SK-N-MC (cell line): ENCODE measurements around the gene AGAP3.
A peak's percentile ranks its signal among the peaks of the same experiment; 100 is the strongest.

Source experiments
- DNase-seq: peaks from one replicate; pipeline ENCODE4 v3.0.0-alpha.2; 2011; ENCODE audit warnings: low read depth, low spot score
- H3K27ac ChIP-seq: fragments of 200-600 bp; sonication (generic); 2 replicates; pipeline ENCODE4 v1.5.1; 2016; ENCODE audit warnings: mixed run types
- H3K36me3 ChIP-seq: fragments of 200-600 bp; sonication (generic); 2 replicates; pipeline ENCODE4 v1.6.1; 2017; ENCODE audit warnings: antibody characterized with exemption, low read length, mixed read lengths; ENCODE audit not compliant: insufficient read depth
- H3K4me3 ChIP-seq: fragments of 200-600 bp; sonication (generic); 2 replicates; pipeline ENCODE4 v1.5.1; 2016
- H3K9ac ChIP-seq: fragments of 200-600 bp; sonication (generic); 2 replicates; pipeline ENCODE4 v1.8.0; 2017; ENCODE audit warnings: mixed run types, mixed read lengths; ENCODE audit not compliant: insufficient read length
- H3K9me3 ChIP-seq: fragments of 200-600 bp; sonication (generic); 2 replicates; pipeline ENCODE4 v1.6.1; 2017; ENCODE audit warnings: low read depth, mild to moderate bottlenecking, antibody characterized with exemption, low read length, moderate library complexity, mixed read lengths
- EZH2 ChIP-seq: fragments of 200-600 bp; sonication (generic); IDR thresholded peaks from one replicate; pipeline ENCODE4 v1.6.1; 2017; ENCODE audit warnings: antibody characterized with exemption
- FOXP2 ChIP-seq: optimal IDR thresholded peaks from 2 replicates; pipeline ENCODE3; 2011; ENCODE audit warnings: mild to moderate bottlenecking, moderate library complexity; ENCODE audit not compliant: insufficient read depth; ENCODE audit errors: extremely low read length, control extremely low read depth
- POLR2AphosphoS5 ChIP-seq: IDR thresholded peaks from 2 replicates; pipeline ENCODE4 v1.6.1; 2012; ENCODE audit warnings: mild to moderate bottlenecking, low read depth, low read length, borderline replicate concordance

Gene AGAP3

GRCh38 chr7:151045967-151046366, 40.3 kb upstream of the AGAP3 start:
- Histone ChIP-seq H3K36me3 (no peaks in the 10 kb centered on the region), H3K9ac (no peak overlapping the region), H3K27ac (no peak overlapping the region), H3K9me3 (no peaks in the 10 kb centered on the region), H3K4me3 (no peak overlapping the region)
- no peak for TF ChIP-seq POLR2AphosphoS5
- TF ChIP-seq EZH2, result no peak
- TF ChIP-seq FOXP2, result no peak
- no peak for DNase-seq

DNA sequence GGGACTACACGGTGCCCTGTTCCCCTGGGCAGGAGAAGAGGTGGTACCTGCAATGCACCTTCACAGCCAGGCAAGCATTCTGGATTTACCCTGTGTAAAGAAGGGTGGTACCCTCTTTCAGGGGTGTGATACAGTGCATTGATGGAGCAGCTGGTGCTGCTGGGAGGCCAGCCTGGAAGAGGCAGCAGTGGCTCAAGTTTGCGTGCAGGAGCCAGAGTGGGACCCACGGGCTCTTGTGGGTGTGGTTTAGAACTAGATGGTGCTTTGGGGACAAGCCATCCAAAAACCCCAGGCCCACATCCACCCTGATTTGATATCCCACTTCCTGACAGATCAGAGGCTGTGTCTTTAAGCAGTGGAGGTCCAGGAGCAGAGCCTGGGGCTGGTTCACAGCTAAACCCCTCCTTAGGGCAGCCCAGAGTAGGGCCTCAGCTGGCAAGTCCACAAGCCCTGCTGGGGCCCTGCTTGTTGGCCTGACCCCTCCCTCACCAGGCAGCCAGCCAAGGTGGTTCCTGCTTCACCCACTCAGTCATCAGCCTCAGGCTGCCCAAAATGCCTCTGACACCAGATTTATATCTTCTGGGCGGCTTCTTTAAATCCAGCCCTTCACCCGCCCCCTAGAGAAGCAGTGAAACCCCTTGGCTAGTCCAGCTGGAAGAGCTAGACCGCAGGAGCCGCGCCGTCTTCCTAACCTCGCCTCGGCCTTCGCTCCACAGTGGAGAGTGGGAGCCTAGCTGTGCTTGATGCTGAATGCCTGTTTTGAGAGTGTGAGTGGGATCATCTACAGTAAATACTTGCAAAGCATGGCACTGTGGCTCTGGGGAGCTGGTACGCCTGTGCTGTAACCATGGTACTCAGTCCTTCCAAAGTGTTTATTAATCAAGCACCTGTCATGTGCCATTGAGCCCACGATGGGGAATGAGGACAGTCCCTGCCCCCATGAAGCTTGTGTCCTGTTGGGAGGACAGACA, 39.4 kb upstream of the AGAP3 start:
- no peak overlapping the region for H3K9ac ChIP-seq
- no peak for DNase-seq
- TF ChIP-seq EZH2 (no peak), FOXP2 (no peak), POLR2AphosphoS5 (no peak; the same call in 1 of the 2 replicates)
- no peak overlapping the region for H3K4me3 ChIP-seq
- H3K27ac ChIP-seq, result no peak overlapping the region
- no peaks in the 10 kb centered on the region for H3K9me3 ChIP-seq
- no peaks in the 10 kb centered on the region for H3K36me3 ChIP-seq

- Histone ChIP-seq H3K4me3 (no peak within 1 kb of the TSS), H3K9ac (no peak within 1 kb of the TSS), H3K27ac (no peak within 1 kb of the TSS), H3K9me3 (no peaks in the 10 kb centered on the region), H3K36me3 (no peaks in the 10 kb centered on the region)
- no peak for DNase-seq
- TF ChIP-seq POLR2AphosphoS5 (no peak), FOXP2 (no peak), EZH2 (no peak)
Measured at GRCh38 chr7:151047976-151048815, 38.1 kb upstream of the AGAP3 start, which contains the start of gene ASIC3. Gene ASIC3, plus strand, starts transcription at chr7:151048531. Its CDS starts 355 bp downstream, at chr7:151048886.

DNA sequence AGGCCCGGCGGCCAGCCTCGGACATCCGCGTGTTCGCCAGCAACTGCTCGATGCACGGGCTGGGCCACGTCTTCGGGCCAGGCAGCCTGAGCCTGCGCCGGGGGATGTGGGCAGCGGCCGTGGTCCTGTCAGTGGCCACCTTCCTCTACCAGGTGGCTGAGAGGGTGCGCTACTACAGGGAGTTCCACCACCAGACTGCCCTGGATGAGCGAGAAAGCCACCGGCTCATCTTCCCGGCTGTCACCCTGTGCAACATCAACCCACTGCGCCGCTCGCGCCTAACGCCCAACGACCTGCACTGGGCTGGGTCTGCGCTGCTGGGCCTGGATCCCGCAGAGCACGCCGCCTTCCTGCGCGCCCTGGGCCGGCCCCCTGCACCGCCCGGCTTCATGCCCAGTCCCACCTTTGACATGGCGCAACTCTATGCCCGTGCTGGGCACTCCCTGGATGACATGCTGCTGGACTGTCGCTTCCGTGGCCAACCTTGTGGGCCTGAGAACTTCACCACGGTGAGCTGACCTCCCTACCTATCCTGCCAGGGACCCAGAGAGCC, 37.3 kb upstream of the AGAP3 start:
- no peak overlapping the region for H3K9ac ChIP-seq
- no peak overlapping the region for H3K4me3 ChIP-seq
- H3K9me3 ChIP-seq, result no peaks in the 10 kb centered on the region
- H3K36me3 ChIP-seq, result no peaks in the 10 kb centered on the region
- no peak overlapping the region for H3K27ac ChIP-seq
- no peak for TF ChIP-seq EZH2
- no peak for TF ChIP-seq FOXP2
- TF ChIP-seq POLR2AphosphoS5, result no peak
- DNase-seq, result no peak

- Histone ChIP-seq H3K27ac (no peak overlapping the region), H3K9me3 (no peaks in the 10 kb centered on the region), H3K9ac (no peak overlapping the region), H3K4me3 (peak overlapping the region; percentile 59), H3K36me3 (no peaks in the 10 kb centered on the region)
- no peak for DNase-seq
- TF ChIP-seq FOXP2 (peak; percentile 23), POLR2AphosphoS5 (no peak)
Measured at GRCh38 chr7:151051108-151051507, 35.2 kb upstream of the AGAP3 start.

- Histone ChIP-seq H3K4me3 (no peak overlapping the region), H3K27ac (no peak overlapping the region), H3K9me3 (no peaks in the 10 kb centered on the region), H3K36me3 (no peaks in the 10 kb centered on the region), H3K9ac (no peak overlapping the region)
- TF ChIP-seq EZH2 (no peak), FOXP2 (no peak), POLR2AphosphoS5 (no peak)
- no peak for DNase-seq
Measured at GRCh38 chr7:151053096-151053495, 33.2 kb upstream of the AGAP3 start.

DNA sequence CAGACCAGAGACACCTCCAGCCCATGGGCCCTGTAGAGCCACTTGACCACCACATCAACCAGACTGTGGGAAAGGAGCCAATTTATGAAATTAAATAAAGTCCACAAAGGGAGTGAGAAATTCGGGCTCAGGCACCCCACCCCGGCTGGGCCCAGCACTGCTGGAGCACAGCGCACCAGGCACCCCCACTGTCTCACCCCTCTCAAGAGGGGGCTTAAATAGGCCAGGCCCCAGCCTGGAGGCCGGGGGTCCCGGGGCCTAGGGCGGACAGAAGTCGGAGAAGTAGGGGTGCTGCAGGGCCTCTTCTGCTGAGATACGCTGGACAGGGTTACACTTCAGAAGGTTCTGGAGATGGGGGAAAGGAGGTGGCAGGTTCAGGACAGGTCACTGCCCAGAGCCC, 32.5 kb upstream of the AGAP3 start:
- TF ChIP-seq POLR2AphosphoS5, result no peak
- H3K27ac ChIP-seq, result no peak overlapping the region
- no peaks in the 10 kb centered on the region for H3K9me3 ChIP-seq
- no peaks in the 10 kb centered on the region for H3K36me3 ChIP-seq
- DNase-seq, result no peak
- no peak overlapping the region for H3K9ac ChIP-seq
- no peak overlapping the region for H3K4me3 ChIP-seq

GRCh38 chr7:151056283-151056665, 30.0 kb upstream of the AGAP3 start:
- H3K27ac ChIP-seq, result no peak overlapping the region
- no peaks in the 10 kb centered on the region for H3K36me3 ChIP-seq
- no peak overlapping the region for H3K9ac ChIP-seq
- DNase-seq, result no peak
- TF ChIP-seq EZH2 (no peak), POLR2AphosphoS5 (no peak), FOXP2 (no peak)
- no peak overlapping the region for H3K4me3 ChIP-seq
- no peaks in the 10 kb centered on the region for H3K9me3 ChIP-seq
